Measurements from ENCODE around the gene KNSTRN.

KNSTRN gene

DNA sequence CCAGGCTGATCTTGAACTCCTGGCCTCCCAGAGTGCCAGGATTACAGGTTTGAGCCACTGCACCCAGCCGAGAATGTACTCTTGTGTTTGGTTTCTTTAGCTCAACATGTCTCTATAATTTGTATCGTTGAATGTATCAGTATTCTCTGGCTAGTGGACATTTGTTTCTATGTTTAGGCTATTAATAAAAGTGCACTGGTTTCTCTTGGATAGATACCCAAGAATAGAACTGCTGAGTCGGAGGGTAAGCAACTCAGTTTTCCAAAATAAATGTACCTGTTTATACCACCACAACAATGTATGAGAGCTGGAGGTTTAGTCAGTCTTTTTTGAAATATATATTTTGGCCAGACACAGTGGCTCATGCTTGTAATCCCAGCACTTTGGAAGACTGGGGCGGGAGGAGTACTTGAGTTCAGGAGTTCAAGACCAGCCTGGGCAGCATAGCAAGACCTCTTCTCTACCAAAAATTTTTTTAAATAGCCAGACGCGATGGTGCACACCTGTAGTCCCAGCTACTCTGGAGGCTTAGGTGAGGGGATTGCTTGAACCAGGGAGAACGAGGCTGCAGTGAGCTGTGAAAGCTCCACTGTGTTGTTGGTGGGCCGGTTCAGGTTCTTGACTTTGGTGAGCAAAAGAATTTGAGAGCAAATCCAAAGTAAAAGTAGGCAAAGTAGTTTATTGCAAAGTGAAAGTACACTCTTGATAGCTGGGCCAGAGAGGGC, 15.3 kb downstream of the KNSTRN start:
- DNase-seq (ENCODE audit: low read depth in 2 of 3, low spot score in 2 of 3), result no peak

DNA sequence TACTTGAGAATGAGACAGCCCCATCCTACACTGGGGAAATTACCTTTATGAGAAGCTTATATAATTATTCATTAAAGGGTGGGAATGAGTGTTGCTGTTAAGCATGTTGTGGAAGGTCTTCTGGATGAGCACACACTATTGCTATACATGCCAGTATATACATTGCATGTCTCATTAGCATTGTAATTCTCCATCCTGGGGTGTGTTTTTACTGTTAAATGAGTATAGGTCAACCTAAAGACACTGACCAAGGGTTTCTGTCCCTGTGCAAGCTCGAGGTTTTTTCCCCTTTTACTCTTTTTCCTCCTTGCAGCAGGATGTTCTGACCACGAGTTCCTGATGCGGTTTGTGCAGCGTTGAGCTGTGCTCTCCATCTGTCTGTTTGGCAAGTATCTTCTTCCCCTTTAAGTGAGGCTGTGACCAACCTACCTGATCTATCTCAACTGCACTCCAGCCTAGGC, 15.9 kb downstream of the KNSTRN start:
- no peak for DNase-seq (ENCODE audit: low read depth in 2 of 3, low spot score in 2 of 3)

DNA sequence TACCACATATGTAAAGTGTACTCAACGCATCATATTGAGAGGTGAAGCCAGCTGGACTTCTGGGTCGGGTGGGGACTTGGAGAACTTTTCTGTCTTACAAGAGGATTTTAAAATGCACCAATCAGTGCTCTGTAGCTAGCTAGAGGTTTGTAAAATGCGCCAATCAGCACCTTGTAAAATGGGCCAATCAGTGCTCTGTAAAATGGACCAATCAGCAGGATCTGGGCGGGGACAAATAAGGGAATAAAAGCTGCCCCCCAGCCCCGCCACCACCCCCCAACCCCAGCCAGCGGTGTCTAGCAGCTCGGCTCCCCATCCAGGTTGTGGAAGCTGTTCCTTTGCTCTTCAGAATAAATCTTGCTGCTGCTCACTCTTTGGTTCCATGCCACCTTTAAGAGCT, 16.8 kb downstream of the KNSTRN start:
- DNase-seq (ENCODE audit: low read depth in 2 of 3, low spot score in 2 of 3), result no peak

DNA sequence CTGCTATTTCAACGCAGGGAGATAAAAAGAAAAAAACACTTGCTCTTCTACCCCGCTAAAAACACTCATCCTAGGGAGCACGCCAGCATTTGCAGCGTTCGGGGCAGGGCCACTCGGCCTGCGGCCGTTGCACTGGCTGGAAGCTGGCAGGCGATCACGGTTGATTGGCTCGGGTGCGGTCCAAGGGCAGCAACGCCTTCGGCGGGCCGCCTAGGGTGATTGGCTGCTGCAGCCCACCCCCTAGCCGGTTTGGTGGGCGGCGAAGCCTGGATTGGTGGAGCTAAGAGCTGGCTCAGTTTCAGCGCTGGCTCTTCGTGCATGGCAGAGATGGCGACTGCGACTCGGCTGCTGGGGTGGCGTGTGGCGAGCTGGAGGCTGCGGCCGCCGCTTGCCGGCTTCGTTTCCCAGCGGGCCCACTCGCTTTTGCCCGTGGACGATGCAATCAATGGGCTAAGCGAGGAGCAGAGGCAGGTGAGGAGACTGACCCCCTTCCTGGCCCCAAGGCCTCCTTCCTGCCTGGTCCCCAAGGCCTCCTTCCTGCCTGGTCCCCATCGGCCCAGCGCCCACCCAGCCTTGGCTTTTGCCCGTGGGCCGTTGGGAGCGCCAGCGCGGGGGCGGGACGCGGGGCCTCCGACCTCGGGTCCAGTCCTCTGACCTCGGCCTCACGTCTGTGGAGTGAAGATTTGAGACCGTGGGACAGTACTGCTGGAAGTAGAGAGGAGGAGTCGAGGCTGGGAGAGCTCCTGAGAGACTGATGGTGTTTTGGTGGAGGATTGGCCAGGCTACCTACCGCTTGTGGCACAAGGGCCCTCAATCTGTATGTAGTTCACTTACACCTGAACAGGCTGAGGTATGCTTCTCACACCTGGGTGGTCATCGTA, 23.2 kb downstream of the KNSTRN start, which contains the start of gene IVD:
IVD (plus strand) TSS at position 295 of the 881 bp plus-strand sequence; CDS start at position 328, 33 bp downstream.
- DNase-seq (ENCODE audit: low read depth in 2 of 3, low spot score in 2 of 3), result peak; percentile 75 to 86 (median 84)

DNA sequence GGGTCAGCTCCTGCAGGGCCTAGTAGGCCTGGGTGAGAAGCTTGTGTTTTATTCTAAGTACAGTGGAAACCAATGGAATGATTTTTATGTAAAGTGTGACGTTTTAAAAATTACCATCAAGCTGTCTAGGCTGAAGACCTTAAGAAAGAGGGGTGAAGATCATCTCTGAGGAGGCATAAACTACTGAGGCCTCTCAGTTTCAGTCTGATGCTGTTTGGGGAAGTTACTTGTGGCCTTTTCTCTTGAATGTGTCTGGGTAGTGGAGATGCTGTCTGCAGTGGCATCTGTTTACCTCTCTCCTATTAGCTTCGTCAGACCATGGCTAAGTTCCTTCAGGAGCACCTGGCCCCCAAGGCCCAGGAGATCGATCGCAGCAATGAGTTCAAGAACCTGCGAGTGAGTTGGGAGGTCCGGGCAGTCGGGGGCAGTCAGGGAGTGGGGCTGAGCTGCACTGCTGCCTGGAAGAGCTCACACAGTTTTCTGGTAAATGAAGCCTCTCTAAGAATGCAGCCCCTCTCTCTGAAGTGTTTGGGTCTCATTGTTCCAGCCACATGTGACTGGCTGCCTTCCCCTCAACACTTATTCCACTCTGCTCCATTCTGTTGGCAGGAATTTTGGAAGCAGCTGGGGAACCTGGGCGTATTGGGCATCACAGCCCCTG, 24.9 kb downstream of the KNSTRN start:
- DNase-seq (ENCODE audit: low read depth in 2 of 3, low spot score in 2 of 3), result no peak

DNA sequence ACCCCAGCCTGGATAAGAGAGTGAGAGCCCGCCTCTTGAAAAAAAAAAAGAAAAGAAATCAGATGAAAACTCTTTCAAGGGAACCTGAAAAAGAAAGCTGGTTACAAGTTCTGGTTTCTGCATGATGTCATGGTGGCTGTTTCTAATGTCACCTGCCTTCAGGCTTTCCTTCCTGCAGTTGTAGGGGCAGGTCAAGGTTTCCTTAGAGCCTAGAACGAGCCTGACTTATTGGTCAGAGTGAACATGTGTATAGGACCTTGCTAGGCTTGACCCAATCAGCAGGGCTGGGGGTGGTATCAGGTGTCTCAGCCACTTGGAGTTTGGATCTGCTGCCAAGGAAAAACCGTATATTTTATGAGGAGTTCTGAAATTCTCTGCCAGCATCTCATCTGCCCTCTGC, 26.8 kb downstream of the KNSTRN start:
- DNase-seq (ENCODE audit: low read depth in 2 of 3, low spot score in 2 of 3), result no peak

DNA sequence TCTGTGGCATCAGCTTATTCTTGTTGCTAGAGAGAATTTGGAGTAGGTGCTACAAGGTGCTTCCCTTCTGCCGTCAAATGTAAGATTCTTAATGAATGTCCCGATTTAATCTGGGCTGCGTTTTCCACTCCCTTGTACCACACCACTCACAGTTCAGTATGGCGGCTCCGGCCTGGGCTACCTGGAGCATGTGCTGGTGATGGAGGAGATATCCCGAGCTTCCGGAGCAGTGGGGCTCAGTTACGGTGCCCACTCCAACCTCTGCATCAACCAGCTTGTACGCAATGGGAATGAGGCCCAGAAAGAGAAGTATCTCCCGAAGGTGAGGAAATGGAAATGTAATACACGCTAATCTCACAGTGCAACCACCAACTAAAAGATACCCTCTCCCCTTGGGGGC, 28.0 kb downstream of the KNSTRN start:
- no peak for DNase-seq (ENCODE audit: low read depth in 2 of 3, low spot score in 2 of 3)

DNA sequence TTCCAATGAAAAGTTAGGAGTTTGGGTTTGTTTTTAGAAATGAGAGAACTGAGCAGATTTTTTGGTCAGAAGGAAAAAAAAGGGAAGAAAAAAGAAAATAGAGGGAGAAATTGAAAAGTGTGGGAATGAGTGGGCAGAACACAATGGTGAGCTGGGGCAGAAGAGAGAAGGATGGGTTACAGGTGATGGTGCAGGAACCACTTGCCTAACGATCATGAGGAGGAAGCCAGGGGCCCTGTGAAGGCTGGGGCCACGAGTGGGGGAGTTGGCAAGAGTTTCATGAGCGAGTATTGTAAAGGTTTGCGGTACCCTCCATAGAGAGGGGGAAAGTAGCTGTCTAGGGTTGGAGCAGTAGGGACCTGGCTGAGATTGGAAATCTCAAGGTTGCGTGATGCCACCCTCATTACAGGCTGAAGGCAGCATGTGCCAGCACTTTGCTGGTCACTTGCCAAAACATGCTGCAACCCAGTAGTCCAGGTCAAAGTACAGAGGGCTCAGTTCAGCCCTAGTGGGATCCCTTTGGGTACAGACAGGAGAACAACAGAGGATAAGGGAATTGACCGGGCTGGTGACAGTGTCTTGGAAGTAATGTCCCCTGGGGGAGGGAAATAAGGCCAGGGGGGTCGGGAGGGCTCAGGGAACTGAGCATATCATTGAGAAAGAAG, 29.7 kb downstream of the KNSTRN start:
- no peak for DNase-seq (ENCODE audit: low read depth in 2 of 3, low spot score in 2 of 3)

DNA sequence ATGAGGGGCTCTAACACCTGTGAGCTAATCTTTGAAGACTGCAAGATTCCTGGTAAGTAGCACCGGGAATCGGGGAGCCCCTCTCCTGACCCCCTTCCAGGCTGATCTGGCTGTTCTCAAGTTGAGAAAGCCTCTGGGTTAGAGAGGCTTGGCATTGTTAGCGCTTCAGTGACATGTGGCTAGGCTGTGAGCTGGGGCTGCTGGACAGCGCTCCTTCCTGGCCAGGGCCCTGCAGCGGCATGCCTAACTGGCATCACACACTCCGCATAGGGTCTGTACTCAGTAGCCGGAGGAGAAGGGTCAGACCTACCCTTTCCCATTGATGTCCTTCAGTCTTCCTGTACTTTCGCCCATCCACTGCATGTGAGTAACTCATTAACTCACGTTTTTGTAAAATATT, 30.5 kb downstream of the KNSTRN start:
- DNase-seq (ENCODE audit: low read depth in 2 of 3, low spot score in 2 of 3), result no peak

DNA sequence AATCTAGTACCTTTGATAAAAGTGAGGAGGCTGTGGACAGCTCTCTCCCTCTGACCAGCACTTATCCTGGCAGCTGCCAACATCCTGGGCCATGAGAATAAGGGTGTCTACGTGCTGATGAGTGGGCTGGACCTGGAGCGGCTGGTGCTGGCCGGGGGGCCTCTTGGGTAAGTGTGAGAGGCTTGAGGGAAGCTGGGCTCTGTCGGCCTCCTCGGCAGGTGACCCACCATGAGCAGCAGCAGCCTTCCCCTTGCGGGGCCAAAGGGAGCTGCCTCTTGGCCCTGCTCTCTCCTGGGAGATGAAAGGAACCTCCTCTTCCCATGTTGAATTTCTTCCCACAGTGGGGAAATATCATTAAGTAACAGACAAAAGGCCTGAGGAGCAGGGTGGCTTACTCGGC, 32.3 kb downstream of the KNSTRN start:
- DNase-seq (ENCODE audit: low read depth in 2 of 3, low spot score in 2 of 3), result no peak

DNA sequence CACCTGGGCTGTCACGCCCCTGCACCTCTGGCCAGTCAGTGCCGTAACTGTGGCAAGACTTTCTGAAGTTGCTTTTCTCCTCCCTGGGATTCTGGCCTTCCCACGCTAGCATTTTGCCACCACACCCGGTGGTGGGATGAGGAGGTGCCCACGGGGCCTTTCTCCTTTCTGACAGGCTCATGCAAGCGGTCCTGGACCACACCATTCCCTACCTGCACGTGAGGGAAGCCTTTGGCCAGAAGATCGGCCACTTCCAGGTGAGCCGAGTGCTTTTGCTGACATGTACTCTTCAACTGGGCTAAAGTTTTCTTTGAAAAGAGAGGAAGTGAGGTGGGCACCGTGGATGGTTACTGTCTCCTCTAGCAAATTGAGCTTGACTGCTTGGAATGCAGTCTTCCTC, 32.7 kb downstream of the KNSTRN start:
- no peak for DNase-seq (ENCODE audit: low read depth in 2 of 3, low spot score in 2 of 3)

DNA sequence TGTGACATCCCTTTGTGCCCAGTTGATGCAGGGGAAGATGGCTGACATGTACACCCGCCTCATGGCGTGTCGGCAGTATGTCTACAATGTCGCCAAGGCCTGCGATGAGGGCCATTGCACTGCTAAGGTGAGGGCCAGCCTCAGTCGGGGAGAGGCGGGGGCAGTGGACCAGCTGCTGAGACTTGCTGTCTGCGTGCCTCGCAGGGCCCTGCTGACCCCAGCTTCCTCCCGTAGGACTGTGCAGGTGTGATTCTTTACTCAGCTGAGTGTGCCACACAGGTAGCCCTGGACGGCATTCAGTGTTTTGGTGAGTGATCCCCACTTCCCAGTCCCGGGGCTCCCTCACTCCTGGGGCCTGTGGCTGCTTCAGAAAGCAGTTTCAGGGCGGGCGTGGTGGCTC, 33.5 kb downstream of the KNSTRN start:
- no peak for DNase-seq (ENCODE audit: low read depth in 2 of 3, low spot score in 2 of 3)

DNA sequence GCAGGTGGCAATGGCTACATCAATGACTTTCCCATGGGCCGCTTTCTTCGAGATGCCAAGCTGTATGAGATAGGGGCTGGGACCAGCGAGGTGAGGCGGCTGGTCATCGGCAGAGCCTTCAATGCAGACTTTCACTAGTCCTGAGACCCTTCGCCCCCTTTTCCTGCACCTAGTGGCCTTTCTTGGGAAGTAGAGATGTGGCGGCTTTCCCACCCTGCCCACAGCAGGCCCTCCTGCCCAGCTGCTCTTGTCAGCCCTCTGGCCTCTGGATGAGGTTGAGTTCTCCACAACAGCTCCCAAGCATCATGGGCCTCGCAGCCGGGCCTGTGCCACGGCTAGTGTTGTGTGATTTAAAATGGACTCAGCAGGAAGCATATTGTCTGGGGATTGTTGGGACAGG, 35.6 kb downstream of the KNSTRN start:
- DNase-seq (ENCODE audit: low read depth in 2 of 3, low spot score in 2 of 3), result no peak

DNA sequence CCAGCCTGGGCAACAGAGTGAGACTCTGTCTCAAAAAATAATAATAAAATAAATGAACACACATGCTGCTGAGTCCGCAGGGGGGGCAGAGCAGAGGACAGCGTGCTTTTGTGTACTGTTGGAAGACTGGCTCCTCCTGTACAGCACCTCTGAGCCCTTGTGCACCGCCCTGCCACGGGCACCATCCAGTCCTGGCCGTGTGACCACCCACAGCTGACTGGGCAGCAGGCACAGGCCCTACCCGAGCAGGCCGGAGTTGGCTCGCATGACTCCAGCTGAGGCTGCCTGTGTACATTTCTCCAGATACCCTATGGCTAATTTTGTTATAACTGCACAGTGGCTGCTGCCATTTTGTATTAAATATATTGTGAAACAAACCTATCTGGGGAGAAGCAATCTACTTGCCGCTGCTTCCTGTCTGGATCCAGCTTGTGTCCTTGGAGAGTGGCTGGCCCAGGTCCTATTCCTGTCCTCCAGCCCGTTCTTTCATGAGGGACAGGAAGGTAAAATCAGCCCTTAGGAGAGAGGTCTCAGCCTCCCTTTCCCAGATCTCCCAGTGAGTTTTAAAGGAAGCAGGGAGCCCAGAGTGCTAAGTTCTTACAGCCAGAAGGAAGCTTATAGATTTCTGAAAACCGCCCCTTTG, 37.7 kb downstream of the KNSTRN start:
- no peak for DNase-seq (ENCODE audit: low read depth in 2 of 3, low spot score in 2 of 3)

DNA sequence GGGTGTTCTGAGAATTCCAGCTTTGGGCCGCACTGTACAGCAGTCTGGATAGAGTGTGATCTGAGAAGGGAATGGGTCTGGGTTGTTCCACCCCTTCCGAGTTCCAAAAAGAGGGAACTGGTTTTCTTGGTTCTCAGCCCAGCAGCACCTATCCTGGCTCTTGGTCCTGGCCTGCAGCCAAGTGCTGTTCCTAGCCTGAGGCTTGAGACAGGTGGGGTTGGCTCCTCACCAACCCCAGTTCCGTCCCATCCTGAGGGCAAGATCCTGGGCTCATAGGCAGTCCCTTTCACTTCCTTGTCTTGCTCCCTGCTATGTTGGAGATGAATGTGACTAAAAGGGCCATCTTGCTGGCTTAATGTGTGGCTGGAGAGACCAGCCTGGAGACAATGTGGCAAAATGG, 38.3 kb downstream of the KNSTRN start:
- no peak for DNase-seq (ENCODE audit: low read depth in 2 of 3, low spot score in 2 of 3)

DNA sequence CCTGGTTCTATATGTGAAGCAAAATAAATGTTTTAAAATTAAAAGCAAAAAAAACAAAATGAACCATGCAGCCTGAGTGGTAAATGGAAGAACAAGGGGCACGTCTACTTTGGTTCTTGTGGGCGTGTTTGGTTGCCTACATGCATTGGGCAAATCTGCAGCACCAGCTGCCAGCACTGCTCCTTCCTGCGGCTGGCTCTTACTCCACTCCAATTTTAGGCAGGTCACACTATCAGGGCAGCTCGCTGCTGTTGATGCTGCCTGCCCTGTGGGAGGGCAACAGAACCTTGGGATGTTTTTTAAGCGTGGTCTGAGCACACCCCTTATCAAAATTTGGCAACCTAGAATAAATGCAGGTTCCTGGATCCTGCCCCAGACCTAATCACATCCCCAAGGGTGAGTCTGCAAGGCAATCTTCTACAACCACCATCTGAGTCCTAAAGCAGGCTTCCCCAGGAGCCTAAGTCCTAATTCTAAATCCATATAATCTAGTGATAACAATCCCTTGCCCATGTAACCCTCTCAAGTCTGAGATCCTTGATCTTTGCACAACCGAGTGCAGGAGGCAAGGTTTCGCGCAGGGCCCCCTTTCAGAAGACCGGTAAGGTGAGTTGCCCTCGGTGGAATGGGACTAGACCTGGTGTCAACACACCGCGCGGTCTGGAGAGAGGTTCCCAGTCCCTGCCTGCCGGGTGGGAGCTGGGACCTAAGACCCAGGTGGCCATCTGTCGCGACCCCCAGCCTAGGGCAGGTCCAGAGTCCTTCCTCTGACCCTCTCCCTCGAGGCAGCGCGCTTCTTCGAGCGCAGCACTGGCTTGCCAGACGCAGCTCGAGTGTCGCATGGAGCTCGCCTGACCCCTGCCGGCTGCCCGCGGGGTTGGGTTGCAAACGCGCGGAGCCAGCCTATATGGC, 39.0 kb downstream of the KNSTRN start:
- DNase-seq (ENCODE audit: low read depth in 2 of 3, low spot score in 2 of 3), result peak; percentile 52 to 83 (median 75)

DNA sequence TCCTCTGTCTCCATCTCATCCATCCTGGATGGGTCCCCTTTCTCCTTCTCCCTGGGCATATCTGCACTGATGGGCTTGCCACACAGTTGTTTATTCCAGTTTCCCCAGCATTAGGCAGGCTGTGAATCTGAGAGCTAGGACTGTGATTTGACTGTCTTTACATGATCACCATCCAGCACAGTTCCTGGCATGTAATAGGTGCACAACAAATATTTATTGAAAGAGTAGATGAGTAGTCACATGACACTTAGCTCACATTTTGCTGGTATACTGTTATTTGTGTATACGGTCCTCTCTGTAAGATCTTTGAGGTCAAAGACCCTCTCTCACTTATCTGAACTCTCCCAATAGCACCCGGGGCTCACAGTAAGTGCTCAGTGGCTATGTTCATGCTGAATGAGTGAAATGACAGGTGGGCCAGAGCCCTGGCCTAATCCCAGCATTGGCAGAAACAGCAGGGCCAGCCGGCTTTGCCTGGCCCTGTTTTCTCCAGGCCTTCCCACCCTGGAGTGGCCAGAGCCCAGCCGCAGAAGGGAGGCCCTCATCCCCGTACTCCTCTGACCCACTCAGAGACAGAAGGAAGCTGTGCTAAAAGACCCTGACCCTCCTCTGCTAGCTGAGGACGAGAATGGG, 42.1 kb downstream of the KNSTRN start:
- DNase-seq (ENCODE audit: low read depth in 2 of 3, low spot score in 2 of 3), result no peak

DNA sequence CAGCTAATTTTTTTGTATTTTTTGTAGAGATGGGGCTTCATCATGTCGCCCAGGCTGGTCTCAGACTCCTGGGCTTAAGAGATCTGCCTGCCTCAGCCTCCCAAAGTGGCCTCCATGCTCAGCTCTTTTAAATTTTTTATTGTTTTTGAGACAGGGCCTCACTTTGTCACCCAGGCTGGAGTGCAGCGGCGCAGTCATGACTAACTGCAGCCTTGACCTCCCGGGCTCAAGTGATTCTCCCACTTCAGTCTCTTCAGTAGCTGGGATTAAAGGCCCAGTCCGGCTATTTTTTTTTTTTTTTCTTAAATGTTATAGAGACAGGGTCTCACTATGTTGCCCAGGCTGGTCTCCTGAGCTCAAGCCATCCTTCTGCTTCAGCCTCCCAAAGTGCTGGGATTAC, 43.2 kb downstream of the KNSTRN start:
- DNase-seq (ENCODE audit: low read depth in 2 of 3, low spot score in 2 of 3), result no peak

DNA sequence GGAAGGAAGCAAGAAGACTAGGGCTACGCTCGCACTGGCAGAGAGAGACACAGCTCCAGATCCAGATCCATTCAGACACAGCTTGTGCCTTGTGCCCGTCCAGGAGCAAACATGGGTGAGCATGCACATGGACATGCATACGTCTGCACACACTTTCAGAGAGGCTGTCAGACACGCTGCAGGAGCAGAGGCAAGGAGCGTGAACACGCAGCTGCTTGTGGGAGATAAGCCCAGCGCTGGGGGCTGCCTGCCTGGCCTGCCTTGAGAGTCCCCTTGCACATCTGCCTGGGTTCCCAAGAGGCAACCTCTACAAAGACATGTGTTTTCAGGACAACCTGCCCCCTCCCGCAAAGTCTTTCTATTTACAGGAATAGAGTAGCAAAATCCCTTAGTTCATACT, 44.7 kb downstream of the KNSTRN start:
- DNase-seq (ENCODE audit: low read depth in 2 of 3, low spot score in 2 of 3), result no peak

Measured in activated CD8-positive, alpha-beta memory T cell treated with anti-CD3 and anti-CD28 coated beads for 48 hours (primary cell).